ENCODE data around the gene CAMK1D.

DNA sequence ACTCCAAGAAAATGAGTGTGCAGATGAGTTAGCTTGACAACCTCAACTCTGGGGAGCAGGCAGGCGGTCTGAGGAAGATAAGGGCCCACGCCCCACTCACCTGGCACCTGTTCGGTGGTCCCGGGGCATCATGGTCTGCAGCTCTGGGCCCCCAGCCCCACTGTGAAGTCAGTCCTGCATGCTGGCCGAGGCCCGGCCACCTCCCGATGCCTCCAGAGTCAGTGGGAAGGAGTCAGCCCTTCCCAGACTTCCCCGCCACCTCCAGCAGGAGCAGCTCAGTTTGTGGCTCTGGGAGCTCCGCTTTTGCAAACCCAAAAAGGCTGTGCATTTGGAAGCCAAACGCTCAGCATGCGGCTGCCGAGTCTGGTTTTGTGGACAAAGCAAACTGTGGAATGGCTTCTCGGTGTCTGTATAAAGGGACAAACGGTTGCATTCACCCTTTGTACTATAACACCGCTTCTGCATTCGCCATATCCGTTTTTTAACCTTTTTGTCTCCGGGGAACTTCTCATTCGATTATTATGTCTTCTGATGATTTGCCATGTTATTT lies 484.8 kb downstream of the CAMK1D start:
- TF ChIP-seq, protein P1, sequence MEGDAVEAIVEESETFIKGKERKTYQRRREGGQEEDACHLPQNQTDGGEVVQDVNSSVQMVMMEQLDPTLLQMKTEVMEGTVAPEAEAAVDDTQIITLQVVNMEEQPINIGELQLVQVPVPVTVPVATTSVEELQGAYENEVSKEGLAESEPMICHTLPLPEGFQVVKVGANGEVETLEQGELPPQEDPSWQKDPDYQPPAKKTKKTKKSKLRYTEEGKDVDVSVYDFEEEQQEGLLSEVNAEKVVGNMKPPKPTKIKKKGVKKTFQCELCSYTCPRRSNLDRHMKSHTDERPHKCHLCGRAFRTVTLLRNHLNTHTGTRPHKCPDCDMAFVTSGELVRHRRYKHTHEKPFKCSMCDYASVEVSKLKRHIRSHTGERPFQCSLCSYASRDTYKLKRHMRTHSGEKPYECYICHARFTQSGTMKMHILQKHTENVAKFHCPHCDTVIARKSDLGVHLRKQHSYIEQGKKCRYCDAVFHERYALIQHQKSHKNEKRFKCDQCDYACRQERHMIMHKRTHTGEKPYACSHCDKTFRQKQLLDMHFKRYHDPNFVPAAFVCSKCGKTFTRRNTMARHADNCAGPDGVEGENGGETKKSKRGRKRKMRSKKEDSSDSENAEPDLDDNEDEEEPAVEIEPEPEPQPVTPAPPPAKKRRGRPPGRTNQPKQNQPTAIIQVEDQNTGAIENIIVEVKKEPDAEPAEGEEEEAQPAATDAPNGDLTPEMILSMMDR (conservative IDR thresholded peaks at IDR 0.05 in 1 of 2, IDR thresholded peaks at IDR 0.05 in 1 of 2; ENCODE audit: extremely low read depth in 1 of 2, insufficient read depth in 1 of 2, low read depth in 1 of 2, low read length in 2 of 2), result no peak
- no peak for TF ChIP-seq EZH2 (IDR thresholded peaks at IDR 0.05; ENCODE audit: borderline replicate concordance, low read length)
